Measurements from ENCODE around the gene PLET1. TPM values are rescaled to one million over a fixed set of nuclear protein-coding genes. Genes with fewer than 3 reads are reported as not detected.

PLET1 gene
- total RNA-seq, 2 experiments from 2014 or later: not detected

DNA sequence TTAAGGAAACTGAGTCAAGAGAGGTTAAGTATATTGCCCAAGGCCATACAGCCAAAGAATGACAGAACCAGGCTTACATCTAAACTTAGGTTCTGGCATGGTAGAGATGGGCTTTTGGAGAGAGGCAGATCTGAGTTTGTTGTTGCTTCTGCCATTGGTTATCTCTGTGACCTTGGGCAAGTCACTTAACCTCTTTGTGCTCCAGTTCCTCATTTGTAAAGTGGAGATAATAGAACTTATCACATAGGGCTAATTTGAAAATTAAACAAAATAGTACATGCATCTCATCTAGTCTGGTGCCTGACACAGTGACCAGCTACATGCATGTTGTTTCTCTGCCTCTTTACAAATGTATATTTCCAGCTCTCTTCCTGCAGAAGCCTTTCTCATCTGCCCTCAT, 47.0 kb upstream of the PLET1 start:
- Histone ChIP-seq H2AFZ (ENCODE audit: low read length) (no peak overlapping the region), H3K79me2 (ENCODE audit: insufficient read depth, low read depth, low read length) (no peaks in the 10 kb centered on the region), H4K20me1 (ENCODE audit: insufficient read depth, low read length) (no peaks in the 10 kb centered on the region), H3K4me1 (ENCODE audit: insufficient read depth, low read length, poor library complexity, severe bottlenecking) (no peaks in the 10 kb centered on the region), H3K4me3 (ENCODE audit: low read depth, low read length, poor library complexity, severe bottlenecking) (no peak overlapping the region), H3K4me2 (ENCODE audit: low read length) (no peak overlapping the region), H3K36me3 (ENCODE audit: insufficient read depth, low read length) (no peaks in the 10 kb centered on the region), H3K9me2 (ENCODE audit: insufficient read depth, low read length) (no peaks in the 10 kb centered on the region), H3K27ac (ENCODE audit: low read depth, low read length, poor library complexity, severe bottlenecking) (no peak overlapping the region), H3K9me3 (ENCODE audit: low read length) (no peaks in the 10 kb centered on the region)
- CTCF ChIA-PET (ENCODE audit: unreplicated experiment): no interaction called here
- intact Hi-C loops (cut with micrococcal nuclease; ENCODE audit: unreplicated experiment): no loop called here
- no peak for DNase-seq (ENCODE audit: low spot score)
- POLR2A ChIA-PET: no interaction called here
- no peak for TF ChIP-seq EZH2phosphoT487 (IDR thresholded peaks at IDR 0.05; ENCODE audit: borderline replicate concordance, low read depth, low read length)
- TF ChIP-seq, protein P1, sequence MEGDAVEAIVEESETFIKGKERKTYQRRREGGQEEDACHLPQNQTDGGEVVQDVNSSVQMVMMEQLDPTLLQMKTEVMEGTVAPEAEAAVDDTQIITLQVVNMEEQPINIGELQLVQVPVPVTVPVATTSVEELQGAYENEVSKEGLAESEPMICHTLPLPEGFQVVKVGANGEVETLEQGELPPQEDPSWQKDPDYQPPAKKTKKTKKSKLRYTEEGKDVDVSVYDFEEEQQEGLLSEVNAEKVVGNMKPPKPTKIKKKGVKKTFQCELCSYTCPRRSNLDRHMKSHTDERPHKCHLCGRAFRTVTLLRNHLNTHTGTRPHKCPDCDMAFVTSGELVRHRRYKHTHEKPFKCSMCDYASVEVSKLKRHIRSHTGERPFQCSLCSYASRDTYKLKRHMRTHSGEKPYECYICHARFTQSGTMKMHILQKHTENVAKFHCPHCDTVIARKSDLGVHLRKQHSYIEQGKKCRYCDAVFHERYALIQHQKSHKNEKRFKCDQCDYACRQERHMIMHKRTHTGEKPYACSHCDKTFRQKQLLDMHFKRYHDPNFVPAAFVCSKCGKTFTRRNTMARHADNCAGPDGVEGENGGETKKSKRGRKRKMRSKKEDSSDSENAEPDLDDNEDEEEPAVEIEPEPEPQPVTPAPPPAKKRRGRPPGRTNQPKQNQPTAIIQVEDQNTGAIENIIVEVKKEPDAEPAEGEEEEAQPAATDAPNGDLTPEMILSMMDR (conservative IDR thresholded peaks at IDR 0.05; ENCODE audit: low read length): no peak
- BruUV-seq (replicated peaks): no TSS peak

DNA sequence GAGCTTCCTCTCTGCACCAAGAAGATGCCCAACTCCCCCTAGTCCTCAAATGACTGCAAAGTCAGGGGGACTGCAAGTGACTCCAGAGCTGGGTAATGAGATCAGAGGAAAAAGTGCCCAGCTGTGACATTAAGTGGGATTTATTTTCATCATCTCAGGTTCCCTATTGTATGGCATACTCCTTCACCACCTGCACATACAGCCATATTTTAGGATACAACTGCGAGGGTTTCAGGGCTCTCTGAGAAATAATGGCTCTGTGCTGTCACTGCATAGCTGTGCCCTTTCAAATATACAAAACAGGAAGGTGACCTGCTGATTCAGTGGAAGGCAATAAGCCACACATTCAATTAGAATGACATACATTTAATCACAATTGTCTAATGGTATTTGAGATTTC, 45.6 kb upstream of the PLET1 start:
- H3K4me3 ChIP-seq (ENCODE audit: low read depth, low read length, poor library complexity, severe bottlenecking): no peak overlapping the region
- H3K79me2 ChIP-seq (ENCODE audit: insufficient read depth, low read depth, low read length): no peaks in the 10 kb centered on the region
- no peak overlapping the region for H2AFZ ChIP-seq (ENCODE audit: low read length)
- ChIA-PET CTCF (ENCODE audit: unreplicated experiment) (no interaction called here), POLR2A (interaction anchor here (0.6 kb wide), 1 partner anchor 282 kb away, joined by 3 read pairs; no protein-coding TSS in a partner anchor)
- TF ChIP-seq, protein P1 (conservative IDR thresholded peaks at IDR 0.05; ENCODE audit: low read length): no peak
- TF ChIP-seq EZH2phosphoT487 (IDR thresholded peaks at IDR 0.05; ENCODE audit: borderline replicate concordance, low read depth, low read length): no peak
- no TSS peak for BruUV-seq (replicated peaks)
- H4K20me1 ChIP-seq (ENCODE audit: insufficient read depth, low read length): no peaks in the 10 kb centered on the region
- H3K9me3 ChIP-seq (ENCODE audit: low read length): no peaks in the 10 kb centered on the region
- H3K9me2 ChIP-seq (ENCODE audit: insufficient read depth, low read length): no peaks in the 10 kb centered on the region
- H3K27ac ChIP-seq (ENCODE audit: low read depth, low read length, poor library complexity, severe bottlenecking): no peak overlapping the region
- H3K36me3 ChIP-seq (ENCODE audit: insufficient read depth, low read length): no peaks in the 10 kb centered on the region
- DNase-seq (ENCODE audit: low spot score): no peak
- H3K4me2 ChIP-seq (ENCODE audit: low read length): no peak overlapping the region
- intact Hi-C loops (cut with micrococcal nuclease; ENCODE audit: unreplicated experiment): no loop called here
- H3K4me1 ChIP-seq (ENCODE audit: insufficient read depth, low read length, poor library complexity, severe bottlenecking): no peaks in the 10 kb centered on the region

DNA sequence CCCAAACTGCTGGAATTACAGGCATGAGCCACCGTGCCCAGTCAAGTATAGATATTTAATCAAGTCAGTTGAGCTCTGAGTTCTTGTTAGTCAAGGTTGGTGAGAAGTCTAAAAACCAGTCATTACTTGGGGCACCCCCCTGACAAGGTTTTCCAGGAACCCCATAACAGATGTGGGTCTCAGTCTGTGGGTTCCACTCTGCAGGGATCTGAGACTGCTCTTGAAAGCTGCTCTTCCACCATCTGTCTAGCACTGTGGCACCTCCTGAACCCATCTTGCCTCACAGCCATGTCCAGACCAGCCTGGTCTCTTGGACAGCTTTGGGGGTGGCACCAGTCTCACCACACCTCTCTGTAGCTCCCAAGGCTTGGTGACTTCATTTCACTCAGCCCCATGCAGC, 44.3 kb upstream of the PLET1 start:
- BruUV-seq (replicated peaks): no TSS peak
- ChIA-PET POLR2A (no interaction called here), CTCF (ENCODE audit: unreplicated experiment) (no interaction called here)

More for the DNA sequence above, 44.3 kb upstream of the PLET1 start:
- no peaks in the 10 kb centered on the region for H3K36me3 ChIP-seq (ENCODE audit: insufficient read depth, low read length)
- H3K4me2 ChIP-seq (ENCODE audit: low read length): no peak overlapping the region
- H3K4me3 ChIP-seq (ENCODE audit: low read depth, low read length, poor library complexity, severe bottlenecking): no peak overlapping the region
- TF ChIP-seq, protein P1 (conservative IDR thresholded peaks at IDR 0.05; ENCODE audit: low read length): no peak
- no peaks in the 10 kb centered on the region for H4K20me1 ChIP-seq (ENCODE audit: insufficient read depth, low read length)
- no peak overlapping the region for H2AFZ ChIP-seq (ENCODE audit: low read length)
- H3K27ac ChIP-seq (ENCODE audit: low read depth, low read length, poor library complexity, severe bottlenecking): no peak overlapping the region
- DNase-seq (ENCODE audit: low spot score): no peak
- no peaks in the 10 kb centered on the region for H3K9me3 ChIP-seq (ENCODE audit: low read length)
- H3K79me2 ChIP-seq (ENCODE audit: insufficient read depth, low read depth, low read length): no peaks in the 10 kb centered on the region
- intact Hi-C loops (cut with micrococcal nuclease; ENCODE audit: unreplicated experiment): no loop called here
- no peaks in the 10 kb centered on the region for H3K4me1 ChIP-seq (ENCODE audit: insufficient read depth, low read length, poor library complexity, severe bottlenecking)
- H3K9me2 ChIP-seq (ENCODE audit: insufficient read depth, low read length): no peaks in the 10 kb centered on the region
